Right cardiac atrium (tissue), 5 donors: Measurements from ENCODE around the gene CDK6. TPM values are rescaled to one million over a fixed set of nuclear protein-coding genes. Genes with fewer than 3 reads are reported as not detected.

Source experiments
- ATAC-seq, 2 donors: fragments of 200-7000 bp; cut with Tn5 transposase; one replicate each; pipeline versions ENCODE4 v1.8.0 to v1.9.1; 2020; ENCODE audit warnings: moderate library complexity in 2 of 2, mild to moderate bottlenecking in 1 of 2
- DNase-seq, 3 donors: peaks; one replicate each; pipeline ENCODE4 v3.0.0-alpha.2; 2020
- H3K27ac ChIP-seq: one replicate; pipeline ENCODE4 v1.5.1; 2013; ENCODE audit warnings: mild to moderate bottlenecking, low read length, control low read depth, moderate library complexity
- H3K27me3 ChIP-seq: one replicate; pipeline ENCODE4 v1.6.1; 2013; ENCODE audit not compliant: control insufficient read depth, insufficient read depth
- H3K4me1 ChIP-seq: one replicate; pipeline ENCODE4 v1.6.1; 2013; ENCODE audit warnings: low read length; ENCODE audit not compliant: control insufficient read depth, insufficient read depth
- H3K4me3 ChIP-seq: one replicate; pipeline ENCODE4 v1.5.1; 2013; ENCODE audit warnings: low read length, control low read depth
- H3K9me3 ChIP-seq: one replicate; pipeline ENCODE4 v1.6.1; 2013; ENCODE audit warnings: low read length; ENCODE audit not compliant: control insufficient read depth
- WGBS: extraction: QIAGEN DNeasy Blood & Tissue Kit; methylation state at CpG from one replicate; pipeline ENCODE4 v1.1.7; 2013; 5-methylcytosine and 5-hydroxymethylcytosine counted together
- intact Hi-C, 4 donors: fragments of 100-400 bp; cut with DNase I; formaldehyde crosslinking; loops; one replicate each; pipeline versions ENCODE4 v1.11.0 to v1.14.0; 2022 to 2023
- polyA plus RNA-seq: library from polyadenylated mRNA; stranded (reverse); fragments of 200-250 nt; gene quantifications from one replicate; pipeline ENCODE4 v1.2.3, GENCODE V29; 2013
- total RNA-seq, 4 donors: library from RNA; stranded (reverse); fragmentation: NEBNext Ultra II Directional; extraction: Animal tissue kit (Norgen Biotek cat#: 25700); gene quantifications; one replicate each; pipeline ENCODE4 v1.2.1, GENCODE V29; 2021
- donor health status: healthy with polysubstance abuse.
- donor health status: DM: no; HTN: yes; CAD: no.
- donor health status: DM: no; HTN: no; CAD: no.
- donor health status: DM: no; HTN: yes; CAD: no; lungs with severe emphysema.
- donor health status: DM: yes; HTN: yes; CAD: no.

CDK6 gene
- total and polyA plus RNA-seq, 5 donors: 1.8 to 9.7 (median 9.0) TPM

GRCh38 chr7:92717993-92718716 is 118.2 kb downstream of the CDK6 start:
- peaks cover 3% of the 10 kb centered on the region for H3K4me1 ChIP-seq
- 46% methylated on average over 18 of the region's 18 CpGs for WGBS
- H3K27me3 ChIP-seq: no peaks in the 10 kb centered on the region
- intact Hi-C loops: no loop called here
- no peaks in the 10 kb centered on the region for H3K9me3 ChIP-seq
- peak; percentile 93 to 98 for ATAC-seq
- peak overlapping the region; percentile 58 for H3K4me3 ChIP-seq
- DNase-seq: peak; percentile 46 to 57 (median 51)
- peak overlapping the region; percentile 94 for H3K27ac ChIP-seq

- DNase-seq: no peak
- no peaks in the 10 kb centered on the region for H3K9me3 ChIP-seq
- intact Hi-C loops: no loop called here
- 55% methylated on average over 7 of the region's 7 CpGs for WGBS
- peak overlapping the region; percentile 58 for H3K4me3 ChIP-seq
- peaks cover 3% of the 10 kb centered on the region for H3K4me1 ChIP-seq
- no peaks in the 10 kb centered on the region for H3K27me3 ChIP-seq
- no peak for ATAC-seq
- H3K27ac ChIP-seq: peak overlapping the region; percentile 91
Observed at GRCh38 chr7:92717623-92717992, 118.8 kb downstream of the CDK6 start.

- Histone ChIP-seq H3K27me3 (no peaks in the 10 kb centered on the region), H3K27ac (no peak overlapping the region), H3K9me3 (no peaks in the 10 kb centered on the region), H3K4me3 (peak overlapping the region; percentile 58), H3K4me1 (peaks cover 3% of the 10 kb centered on the region)
- intact Hi-C loops: no loop called here
- 93% methylated on average over 4 of the region's 4 CpGs for WGBS
- ATAC-seq (no peak), DNase-seq (no peak)
Observed at GRCh38 chr7:92716825-92717580, 119.4 kb downstream of the CDK6 start.

DNA sequence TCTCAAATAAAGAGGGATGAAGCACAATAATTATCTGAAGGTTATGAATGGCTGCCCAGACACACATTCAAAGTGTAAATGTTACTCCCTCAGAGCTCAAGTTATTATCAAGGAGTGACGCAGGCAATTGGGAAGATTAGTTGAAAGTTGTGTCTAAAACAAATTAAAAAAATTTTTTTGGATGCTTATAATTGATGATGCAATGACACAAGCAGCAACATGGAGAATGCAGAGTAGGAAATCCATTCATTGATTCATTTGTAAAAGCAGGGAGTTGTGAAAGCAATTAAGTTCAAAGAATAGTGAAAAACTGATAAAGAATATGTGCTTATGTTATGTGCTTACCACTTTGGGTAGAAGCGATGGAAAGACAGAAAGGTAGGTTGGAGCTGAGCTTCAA is 120.4 kb downstream of the CDK6 start:
- DNase-seq (no peak), ATAC-seq (no peak)
- H3K9me3 ChIP-seq: no peaks in the 10 kb centered on the region
- intact Hi-C loops: no loop called here
- H3K4me1 ChIP-seq: peaks cover under 1% of the 10 kb centered on the region
- H3K27me3 ChIP-seq: no peaks in the 10 kb centered on the region
- 78% methylated on average over 2 of the region's 2 CpGs for WGBS
- no peak overlapping the region for H3K4me3 ChIP-seq
- no peak overlapping the region for H3K27ac ChIP-seq

GRCh38 chr7:92714767-92715166 is 121.6 kb downstream of the CDK6 start:
- intact Hi-C loops: no loop called here
- Histone ChIP-seq H3K27ac (no peak overlapping the region), H3K4me1 (no peaks in the 10 kb centered on the region), H3K4me3 (no peak overlapping the region), H3K9me3 (no peaks in the 10 kb centered on the region), H3K27me3 (no peaks in the 10 kb centered on the region)
- WGBS: 66% methylated on average over 3 of the region's 3 CpGs
- no peak for DNase-seq
- ATAC-seq: no peak

DNA sequence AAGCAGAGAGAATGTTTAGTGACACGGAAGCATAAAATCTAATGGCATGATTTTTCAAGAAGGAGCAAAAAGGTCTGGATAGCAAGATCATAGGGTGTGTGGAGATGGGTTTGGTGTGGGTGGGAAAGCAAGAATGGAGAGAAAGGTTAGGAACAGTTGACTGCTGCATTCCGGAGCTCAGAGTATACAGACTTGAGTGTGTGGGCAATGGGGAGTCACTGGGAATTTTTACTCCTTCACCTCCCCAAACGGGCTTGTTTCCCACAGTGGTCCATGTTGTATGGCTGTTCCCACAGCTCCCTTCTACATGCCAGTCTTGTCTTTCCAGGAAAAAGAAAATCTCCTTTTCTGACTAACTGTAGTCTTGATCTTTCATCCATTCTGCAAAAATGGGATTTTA is 122.1 kb downstream of the CDK6 start:
- intact Hi-C loops: no loop called here
- Histone ChIP-seq H3K27ac (no peak overlapping the region), H3K27me3 (no peaks in the 10 kb centered on the region), H3K4me3 (no peak overlapping the region), H3K9me3 (no peaks in the 10 kb centered on the region), H3K4me1 (no peaks in the 10 kb centered on the region)
- no peak for DNase-seq
- no peak for ATAC-seq
- WGBS: 83% methylated on average over 3 of the region's 3 CpGs

GRCh38 chr7:92709912-92710311 is 126.5 kb downstream of the CDK6 start:
- Histone ChIP-seq H3K27ac (no peak overlapping the region), H3K27me3 (no peaks in the 10 kb centered on the region), H3K4me3 (no peak overlapping the region), H3K9me3 (no peaks in the 10 kb centered on the region), H3K4me1 (no peaks in the 10 kb centered on the region)
- ATAC-seq: no peak
- WGBS: 93% methylated on average over 4 of the region's 4 CpGs
- no peak for DNase-seq
- intact Hi-C loops: no loop called here

DNA sequence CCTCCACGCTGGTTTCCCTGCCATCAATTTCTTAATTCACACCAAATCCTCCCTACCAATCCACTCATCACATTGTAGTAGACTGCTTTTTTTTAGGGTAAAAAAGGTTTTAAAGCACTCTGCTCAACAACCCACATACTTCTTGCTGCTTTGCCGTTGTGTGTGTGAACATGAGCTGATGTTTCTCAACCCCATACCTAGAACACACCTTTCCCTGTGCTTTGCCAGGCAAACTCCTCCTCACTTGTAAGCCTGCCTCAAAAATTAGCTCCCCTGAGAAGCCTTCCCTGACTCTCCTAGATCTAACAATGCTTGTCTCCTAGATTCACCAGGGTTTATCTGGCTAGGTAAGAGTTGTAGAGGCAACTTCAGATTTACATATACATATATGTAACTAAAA is 127.2 kb downstream of the CDK6 start:
- no peak for DNase-seq
- Histone ChIP-seq H3K27me3 (no peaks in the 10 kb centered on the region), H3K9me3 (no peaks in the 10 kb centered on the region), H3K4me1 (no peaks in the 10 kb centered on the region), H3K27ac (no peak overlapping the region), H3K4me3 (no peak overlapping the region)
- intact Hi-C loops: no loop called here
- no peak for ATAC-seq
- 92% methylated on average over 2 of the region's 2 CpGs for WGBS

GRCh38 chr7:92708111-92709042 is 128.0 kb downstream of the CDK6 start:
- H3K4me3 ChIP-seq: no peak overlapping the region

GRCh38 chr7:92707435-92707834 is 128.9 kb downstream of the CDK6 start:
- H3K27me3 ChIP-seq: no peaks in the 10 kb centered on the region
- DNase-seq: no peak
- no peak overlapping the region for H3K27ac ChIP-seq
- peaks cover 1% of the 10 kb centered on the region for H3K4me1 ChIP-seq
- whole genome bisulfite sequencing: 82% methylated on average over 3 of the region's 3 CpGs
- no peak for ATAC-seq
- H3K4me3 ChIP-seq: no peak overlapping the region
- intact Hi-C loops: no loop called here
- H3K9me3 ChIP-seq: no peaks in the 10 kb centered on the region

More at GRCh38 chr7:92708111-92709042, 128.0 kb downstream of the CDK6 start:
- H3K9me3 ChIP-seq: no peaks in the 10 kb centered on the region
- intact Hi-C loops: no loop called here
- 90% methylated on average over 5 of the region's 5 CpGs for WGBS
- ATAC-seq (no peak), DNase-seq (no peak)
- H3K4me1 ChIP-seq: peaks cover 1% of the 10 kb centered on the region
- no peaks in the 10 kb centered on the region for H3K27me3 ChIP-seq
- no peak overlapping the region for H3K27ac ChIP-seq

- no peak overlapping the region for H3K27ac ChIP-seq
- intact Hi-C loops: no loop called here
- WGBS: 83% methylated on average over 2 of the region's 2 CpGs
- DNase-seq: no peak
- ATAC-seq: no peak
- no peaks in the 10 kb centered on the region for H3K9me3 ChIP-seq
- peaks cover 1% of the 10 kb centered on the region for H3K4me1 ChIP-seq
- H3K4me3 ChIP-seq: no peak overlapping the region
- H3K27me3 ChIP-seq: no peaks in the 10 kb centered on the region
Observed at GRCh38 chr7:92706563-92706962, 129.8 kb downstream of the CDK6 start.
